ENCODE results near the gene SORL1.
"Not testable (repeated sequence)": the region's sequence is repeated elsewhere in the genome, so short reads cannot be mapped to it uniquely, and the experiment has no call there.

Gene SORL1

DNA sequence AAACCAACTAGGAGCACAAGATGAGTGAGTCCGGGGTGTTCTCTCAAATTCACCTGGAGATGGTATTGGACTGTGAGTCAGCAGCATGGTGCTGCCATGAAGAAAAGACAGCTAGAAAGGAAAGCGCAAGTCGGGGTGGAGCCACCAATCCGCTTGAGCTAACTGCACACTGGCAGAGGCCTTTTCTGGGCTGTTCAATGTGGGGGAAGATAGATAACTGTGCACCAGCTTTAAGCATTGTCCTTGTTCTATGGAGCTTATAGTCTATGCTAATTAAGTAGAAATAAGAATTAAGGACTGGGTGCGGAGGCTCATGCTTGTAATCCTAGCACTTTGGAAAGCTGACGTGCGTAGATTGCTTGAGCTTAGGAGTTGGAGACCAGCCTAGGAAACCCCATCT, 22.6 kb downstream of the SORL1 start:
- DNase-seq (ENCODE audit: low spot score) = no peak

DNA sequence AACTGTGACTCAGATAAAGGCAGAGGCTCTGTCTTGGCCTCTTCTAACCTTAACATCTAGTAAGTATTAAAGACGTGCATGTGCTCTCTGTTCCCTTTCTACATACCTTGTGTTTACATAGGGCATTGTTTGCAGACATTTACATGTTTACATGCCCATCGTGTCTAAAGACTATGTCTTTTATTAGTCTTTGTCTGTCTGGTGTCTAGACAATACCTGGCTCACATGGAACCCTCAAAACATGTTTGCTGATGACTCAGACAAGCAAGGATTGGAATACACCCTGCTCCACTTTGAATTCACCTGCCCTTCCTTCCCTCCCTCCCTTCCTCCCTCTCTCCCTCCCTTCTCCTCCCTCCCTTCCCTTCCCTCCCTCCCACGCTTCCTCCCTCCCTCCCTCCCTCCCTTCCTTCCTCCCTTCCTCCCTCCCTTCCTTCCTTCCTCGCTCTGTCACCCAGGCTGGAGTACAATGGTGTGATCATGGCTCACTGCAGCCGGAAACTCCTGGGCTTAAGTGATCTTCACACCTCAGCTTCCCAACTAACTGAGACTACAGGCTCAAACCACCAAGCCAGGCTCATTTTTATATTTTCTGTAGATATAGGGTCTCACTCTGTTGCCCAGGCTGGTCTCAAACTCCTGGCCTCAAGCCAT, 24.4 kb downstream of the SORL1 start:
- DNase-seq (ENCODE audit: low spot score) = no peak

DNA sequence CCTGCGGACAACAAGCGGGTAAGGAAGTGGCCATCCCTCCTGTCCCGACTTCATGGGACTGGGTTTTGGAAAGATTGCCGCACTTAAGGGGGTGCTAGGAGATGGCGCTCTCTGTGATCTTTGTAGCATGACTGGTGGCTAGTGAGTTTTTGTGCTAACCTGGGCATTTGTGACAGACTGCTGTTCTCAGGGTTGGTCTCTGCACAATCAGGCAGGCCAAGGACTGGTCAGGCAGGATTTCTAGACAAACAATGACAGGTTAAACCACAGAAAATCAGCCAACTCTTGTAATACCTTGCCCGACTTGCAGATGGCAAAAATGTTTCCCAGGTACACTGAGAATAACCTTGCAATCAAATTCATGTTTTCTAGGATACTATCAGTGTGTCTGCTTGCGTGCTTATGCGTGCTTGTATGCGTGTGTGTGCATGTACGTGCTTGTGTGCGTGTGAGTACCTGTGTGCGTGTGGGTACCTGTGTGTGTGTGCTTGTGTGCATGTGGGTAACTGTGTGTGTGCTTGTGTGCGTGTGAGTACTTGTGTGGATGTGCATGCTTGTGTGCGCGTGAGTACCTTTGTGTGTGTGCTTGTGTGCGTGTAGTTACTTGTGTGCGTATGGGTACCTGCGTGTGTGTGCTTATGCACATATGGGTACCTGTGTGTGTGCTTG, 26.2 kb downstream of the SORL1 start:
- DNase-seq (ENCODE audit: low spot score) = no peak

DNA sequence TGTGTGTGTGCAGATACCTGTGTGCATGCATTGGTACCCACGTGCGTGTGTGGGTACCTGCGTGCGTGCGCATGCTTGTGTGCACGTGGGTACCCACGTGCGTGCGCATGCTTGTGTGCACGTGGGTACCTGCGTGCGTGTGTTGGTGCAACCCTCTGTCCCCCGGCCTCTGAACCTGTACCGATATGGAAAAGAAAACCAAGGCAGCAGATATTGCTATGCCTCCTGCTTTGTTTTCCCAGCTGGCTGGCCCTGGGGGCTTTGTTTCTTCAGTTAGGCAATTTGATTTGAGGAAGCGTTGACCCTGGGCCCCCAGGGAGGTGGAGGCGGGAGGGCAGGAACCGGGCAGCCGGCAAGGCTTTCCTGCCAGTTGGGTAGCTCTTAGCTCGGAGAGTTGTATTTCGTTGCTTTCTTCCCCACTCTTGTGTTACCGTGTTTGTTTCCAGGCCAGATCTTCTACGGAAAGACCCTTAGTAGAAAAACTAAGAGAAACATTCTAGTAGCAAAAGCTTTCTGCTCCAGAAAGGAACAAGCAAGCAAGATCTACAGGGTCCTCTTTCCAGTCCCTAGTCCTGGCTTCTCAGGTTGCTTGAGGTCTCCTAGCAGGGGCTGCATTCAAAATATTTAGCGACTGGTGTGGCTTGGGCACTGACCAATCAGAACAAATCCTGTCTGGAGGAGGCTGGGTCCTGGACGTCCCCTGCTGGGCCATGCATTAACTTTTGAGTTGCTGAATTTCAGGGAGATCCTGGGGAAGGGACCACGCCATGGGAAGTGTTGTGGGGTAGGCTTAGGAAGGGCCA, 27.0 kb downstream of the SORL1 start:
- no peak for DNase-seq (ENCODE audit: low spot score)

DNA sequence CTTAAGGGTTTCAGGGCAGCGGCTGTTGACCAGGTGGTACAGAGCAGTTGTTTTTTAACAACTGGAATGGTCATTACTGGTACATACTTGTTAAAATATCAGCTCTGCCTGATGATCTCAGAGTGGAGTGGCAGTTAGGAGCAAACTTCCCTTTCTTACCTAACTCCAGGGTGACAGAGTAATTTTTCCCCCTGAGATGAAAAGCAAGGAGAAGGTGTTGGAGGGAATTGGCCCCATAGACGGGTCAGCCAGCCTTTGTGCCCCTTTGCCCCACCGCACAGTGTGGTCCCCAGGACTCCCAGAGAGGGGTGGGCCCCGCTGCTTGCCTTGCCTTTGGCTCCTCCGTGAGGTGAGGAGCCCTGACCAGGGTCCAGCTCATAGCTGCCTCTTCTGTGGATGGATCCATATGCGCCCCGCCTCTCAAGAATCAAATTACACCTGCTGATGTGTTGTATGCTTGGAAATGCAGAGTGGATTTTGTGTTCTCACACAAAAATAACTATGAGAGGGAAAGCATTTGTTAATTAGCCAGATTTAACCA, 27.7 kb downstream of the SORL1 start:
- no peak for DNase-seq (ENCODE audit: low spot score)

DNA sequence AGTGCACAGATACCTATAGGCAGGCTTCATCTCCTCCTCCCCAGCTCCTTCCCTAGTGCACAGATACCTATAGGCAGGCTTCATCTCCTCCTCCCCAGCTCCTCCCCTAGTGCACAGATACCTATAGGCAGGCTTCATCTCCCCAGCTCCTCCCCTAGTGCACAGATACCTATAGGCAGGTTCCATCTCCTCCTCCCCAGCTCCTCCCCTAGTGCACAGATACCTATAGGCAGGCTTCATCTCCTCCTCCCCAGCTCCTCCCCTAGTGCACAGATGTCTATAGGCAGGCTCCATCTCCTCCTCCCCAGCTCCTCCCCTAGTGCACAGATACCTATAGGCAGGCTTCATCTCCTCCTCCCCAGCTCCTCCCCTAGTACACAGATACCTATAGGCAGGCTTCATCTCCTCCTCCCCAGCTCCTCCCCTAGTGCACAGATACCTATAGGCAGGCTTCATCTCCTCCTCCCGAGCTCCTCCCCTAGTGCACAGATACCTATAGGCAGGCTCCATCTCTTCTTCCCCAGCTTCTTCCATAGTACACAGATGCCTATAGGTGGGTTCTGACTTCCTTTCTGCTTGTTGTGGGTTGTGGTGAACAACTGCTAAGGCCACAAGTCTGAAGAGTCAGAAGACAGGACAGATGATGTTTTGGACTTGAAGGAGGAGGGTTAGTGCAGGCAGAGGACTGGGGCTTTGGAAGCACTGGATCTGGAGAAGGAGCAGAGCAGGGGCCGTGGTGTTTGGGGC, 29.5 kb downstream of the SORL1 start:
- DNase-seq (ENCODE audit: low spot score) = not testable (repeated sequence)

DNA sequence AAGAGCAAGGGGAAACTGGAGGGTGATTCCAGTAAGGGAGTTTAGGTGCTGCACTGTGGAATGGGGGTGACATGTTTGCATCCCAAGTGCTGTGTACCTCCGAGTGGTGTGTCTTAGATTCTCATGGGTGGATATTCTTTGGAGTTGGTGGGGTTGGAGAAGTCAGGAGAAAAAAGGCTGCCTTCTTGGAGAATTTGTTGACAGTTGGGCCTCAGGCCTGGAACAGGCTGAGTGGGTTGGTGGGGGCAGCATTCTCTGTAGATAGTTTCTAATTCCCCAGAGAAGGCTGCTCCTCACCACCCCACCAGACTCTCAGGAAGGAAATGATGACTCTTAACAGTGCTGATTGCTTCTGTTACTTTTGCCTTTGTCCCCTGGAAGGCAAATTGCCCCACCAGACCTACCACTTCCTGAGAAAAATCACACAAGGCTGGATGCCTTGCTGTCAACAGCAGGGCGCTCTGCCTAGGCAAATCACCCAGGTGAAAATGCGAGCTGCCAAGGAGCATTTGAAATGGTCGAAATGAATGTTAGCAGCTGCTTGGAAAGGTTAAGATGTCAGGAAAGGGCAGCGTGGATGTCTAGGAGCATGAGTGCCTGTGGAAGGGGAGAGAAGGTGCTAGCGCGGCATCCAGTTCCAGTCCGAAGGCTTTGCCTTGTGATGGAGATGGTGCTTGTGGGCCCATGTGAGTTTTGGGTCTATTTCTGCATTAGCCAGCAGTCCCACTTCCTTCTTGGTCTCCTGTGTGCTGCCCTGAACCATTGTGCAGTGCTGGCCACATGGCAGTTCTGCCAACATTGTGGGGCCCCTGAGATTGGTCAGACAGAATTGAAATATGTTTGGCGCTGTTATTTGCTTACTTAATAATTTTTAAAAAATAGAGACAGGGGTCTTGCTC, 30.4 kb downstream of the SORL1 start:
- no peak for DNase-seq (ENCODE audit: low spot score)

DNA sequence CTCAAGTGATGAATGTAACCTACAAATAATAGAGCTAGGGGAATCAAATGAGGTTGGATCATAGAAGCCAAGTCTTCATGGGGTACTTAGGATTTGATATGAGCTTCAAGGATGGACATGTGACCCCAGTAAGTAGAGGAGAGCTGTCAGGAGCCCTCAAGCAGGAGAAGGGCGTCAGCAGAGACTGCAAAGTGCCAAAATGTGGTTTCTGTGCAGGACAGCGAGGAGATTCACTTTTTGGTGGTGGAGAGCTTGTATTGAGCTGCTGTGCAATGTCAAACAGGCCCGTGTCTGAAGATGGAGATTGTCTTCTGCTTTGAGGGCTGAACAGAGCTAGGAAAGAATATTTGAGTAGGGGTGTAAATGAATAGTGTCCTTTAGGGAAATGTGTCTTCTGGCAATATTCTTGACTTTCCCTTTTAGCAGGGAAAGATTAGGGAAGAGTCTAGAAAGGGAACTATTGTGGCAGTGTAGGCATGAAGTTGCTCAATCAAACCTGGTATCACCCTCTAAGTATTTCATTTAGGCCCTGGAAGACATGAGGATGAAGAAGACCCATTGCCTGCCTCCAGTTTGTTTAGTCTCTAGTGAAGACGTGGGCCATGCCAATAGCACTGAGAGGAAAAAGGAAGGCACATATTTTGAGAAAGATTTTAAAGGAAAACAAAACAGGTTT, 31.8 kb downstream of the SORL1 start:
- DNase-seq (ENCODE audit: low spot score) = no peak

DNA sequence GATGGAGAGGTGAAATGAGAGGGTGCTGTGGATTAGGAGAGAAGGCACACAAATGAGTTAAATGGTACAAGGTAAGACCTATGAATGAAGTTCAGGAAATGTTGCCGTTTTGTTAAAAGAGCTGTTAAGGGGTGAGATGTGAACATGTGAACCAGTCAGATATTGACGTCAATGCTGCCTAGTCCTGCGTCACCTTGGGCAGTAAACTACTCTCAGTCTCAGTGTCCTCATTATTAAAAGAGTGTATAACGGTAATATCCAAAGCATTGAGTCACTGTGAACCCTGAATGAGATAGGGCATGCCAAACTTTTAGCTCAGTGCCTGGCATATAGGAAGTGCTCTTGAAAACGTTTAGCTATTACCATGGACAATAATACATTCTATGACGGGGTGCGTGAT, 33.1 kb downstream of the SORL1 start:
- no peak for DNase-seq (ENCODE audit: low spot score)

DNA sequence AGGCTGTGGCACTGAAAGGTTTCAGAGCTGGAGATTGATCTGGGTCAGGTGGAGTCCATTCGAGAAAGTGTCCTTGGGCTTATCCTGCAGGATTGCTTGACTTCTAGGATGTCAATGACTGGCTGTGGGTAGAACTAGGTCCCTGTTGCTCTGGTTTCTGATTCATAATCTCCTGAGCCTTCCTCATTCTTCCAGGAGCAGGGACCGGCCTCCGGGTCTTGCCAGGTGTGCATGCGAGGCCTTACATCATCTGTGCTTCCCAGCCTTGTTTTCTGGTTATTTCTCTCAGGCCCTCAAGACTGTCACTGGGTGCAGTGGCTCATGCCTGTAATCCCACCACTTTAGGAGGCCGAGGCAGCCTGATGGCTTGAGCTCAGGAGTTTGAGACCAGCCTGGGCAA, 33.9 kb downstream of the SORL1 start:
- no peak for DNase-seq (ENCODE audit: low spot score)

DNA sequence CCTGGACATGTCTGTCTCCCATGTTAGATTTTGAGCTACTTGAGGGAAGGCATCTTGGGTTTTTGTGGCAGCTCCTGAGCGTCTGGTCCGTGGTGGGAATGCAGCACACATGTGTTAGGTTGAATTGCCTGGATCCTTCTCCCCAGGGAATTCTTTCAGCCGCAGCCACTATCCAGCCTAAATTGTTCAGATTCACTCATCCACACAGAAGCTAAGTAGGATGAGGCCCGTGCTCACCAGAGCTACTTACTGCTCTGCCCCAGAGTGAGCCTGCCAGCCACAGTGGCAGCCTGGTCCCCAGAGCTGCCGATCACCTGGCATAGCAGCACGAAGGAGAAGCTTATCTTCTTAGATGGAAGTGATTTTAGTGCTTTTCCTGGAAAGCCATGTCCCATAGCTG, 35.1 kb downstream of the SORL1 start:
- DNase-seq (ENCODE audit: low spot score) = no peak

DNA sequence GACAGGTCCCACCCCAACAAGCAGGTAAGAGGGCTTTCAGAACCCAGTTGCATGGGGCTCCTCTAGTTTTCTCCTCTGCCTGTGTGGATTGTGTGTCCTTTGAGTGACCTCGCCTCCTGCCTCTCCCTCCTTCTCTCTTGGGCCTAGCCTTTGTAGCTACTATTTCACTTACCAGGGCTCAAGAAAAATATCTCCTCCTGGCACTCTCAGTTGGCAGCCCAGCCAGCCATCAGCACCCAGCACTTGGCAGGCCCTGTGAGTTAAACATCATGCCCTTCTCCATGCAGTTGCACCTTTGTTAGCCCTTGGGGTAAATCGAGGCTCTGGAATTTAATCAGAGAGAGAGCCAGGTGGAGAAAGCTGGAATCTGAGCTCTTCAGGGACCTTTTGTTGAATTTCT, 36.1 kb downstream of the SORL1 start:
- no peak for DNase-seq (ENCODE audit: low spot score)

DNA sequence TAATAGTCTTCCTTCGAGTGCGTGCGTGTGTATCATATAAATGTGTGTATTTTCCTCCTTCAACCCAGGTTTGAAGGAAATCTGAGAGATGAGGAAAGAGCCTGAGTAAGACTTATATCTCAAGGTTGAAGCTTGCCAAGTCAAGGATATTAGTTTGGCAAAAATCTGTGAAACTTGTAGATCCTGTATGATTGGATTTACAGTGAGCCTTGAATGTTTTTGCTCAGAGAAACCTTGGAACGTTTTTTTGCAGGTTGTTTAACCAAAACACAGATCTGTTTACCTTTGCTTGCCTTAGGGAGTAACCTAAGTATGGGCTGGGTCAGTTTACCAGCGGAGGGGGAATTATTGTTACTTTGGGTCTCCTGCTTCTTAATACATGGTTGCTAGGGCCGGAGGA, 36.5 kb downstream of the SORL1 start:
- no peak for DNase-seq (ENCODE audit: low spot score)

DNA sequence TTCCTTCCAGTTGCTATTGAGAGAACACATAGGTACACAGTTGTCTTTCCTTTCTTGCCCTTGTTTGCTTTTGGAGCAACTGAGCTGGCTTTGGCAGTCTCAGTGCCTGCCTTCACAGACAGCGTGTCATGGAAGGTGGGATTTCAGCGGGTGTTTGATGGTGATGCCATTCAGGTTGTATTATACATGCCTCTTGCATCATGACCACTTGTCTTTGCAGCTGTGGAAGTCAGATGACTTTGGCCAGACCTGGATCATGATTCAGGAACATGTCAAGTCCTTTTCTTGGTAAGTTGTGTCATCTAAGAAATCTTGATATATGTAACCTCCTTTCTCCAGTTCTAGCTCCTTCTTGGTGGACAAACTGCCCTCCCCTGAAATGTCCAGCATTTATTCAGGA, 37.7 kb downstream of the SORL1 start:
- no peak for DNase-seq (ENCODE audit: low spot score)

DNA sequence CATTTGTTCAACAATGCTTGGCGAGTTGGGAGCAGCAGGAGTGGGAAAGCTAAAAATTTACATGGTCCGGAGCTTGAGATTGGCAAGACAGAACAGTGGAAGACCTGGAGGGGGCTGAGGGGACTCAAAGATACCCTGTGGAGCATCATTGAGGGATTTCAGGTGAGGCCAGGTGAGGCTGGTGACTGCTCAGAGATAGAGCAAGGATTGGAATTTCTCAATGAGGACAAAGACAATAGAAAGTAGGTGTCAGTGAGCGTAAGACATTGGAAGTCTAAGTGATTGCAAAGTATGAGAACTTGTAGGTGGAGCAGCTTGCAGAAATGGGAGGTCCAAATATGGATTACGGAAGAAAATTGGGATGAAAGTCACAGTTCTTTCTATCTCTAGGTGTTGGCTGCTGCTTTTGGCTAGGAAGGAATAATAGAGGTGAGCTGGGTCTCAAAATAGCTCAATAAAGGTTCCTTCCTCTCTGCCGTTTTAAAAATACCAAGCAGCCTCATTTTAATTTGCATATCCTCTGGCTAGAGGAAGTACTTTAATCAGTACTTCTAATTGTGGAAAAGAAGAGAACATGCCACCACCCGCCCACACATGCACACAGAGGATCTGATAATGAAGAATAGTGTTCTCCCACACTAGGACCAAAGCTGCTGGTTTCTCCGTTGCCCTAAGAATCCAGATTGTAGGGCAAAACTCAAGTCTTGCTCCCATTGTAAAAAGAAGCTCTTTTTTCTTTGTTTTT, 42.4 kb downstream of the SORL1 start:
- DNase-seq (ENCODE audit: low spot score) = no peak

DNA sequence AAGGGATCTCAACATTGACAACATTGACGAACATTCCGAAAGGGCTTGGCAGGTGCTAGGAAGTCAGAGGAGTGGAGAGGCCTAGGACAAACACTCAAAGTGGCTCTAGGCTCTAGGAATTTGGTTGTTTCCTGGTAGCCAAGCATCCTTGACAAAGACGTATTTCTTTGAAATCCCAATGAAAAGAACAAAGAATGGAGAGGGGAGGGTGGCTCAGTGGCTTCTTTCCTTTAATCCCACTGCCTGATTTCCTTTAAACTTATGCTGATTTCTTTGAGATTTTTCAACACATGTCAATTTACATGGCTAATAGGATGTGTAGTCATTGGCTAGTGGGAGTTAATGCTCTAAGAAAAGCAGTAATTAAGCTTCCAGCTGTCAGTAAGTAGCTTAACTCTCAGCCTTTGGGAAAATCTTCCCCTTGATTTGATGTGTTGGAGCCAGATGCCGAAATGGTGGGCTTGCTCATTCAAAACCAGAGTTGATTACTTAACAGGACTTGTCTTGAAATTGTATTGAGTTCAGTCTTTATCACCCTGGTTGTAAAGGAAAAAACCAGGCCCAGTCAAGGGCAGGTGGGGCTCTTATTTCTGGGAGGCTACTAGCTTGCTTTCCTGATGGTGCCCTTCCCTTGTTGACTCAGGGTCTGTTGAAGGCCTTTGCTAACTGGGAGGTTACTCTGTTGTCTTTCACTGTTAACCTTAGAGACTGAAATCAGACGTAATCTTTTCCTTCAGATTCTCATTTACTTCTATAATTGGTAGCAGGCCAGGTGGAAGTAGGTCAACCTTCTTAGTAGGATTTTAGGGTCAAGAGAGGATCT, 45.3 kb downstream of the SORL1 start:
- DNase-seq (ENCODE audit: low spot score) = no peak

DNA sequence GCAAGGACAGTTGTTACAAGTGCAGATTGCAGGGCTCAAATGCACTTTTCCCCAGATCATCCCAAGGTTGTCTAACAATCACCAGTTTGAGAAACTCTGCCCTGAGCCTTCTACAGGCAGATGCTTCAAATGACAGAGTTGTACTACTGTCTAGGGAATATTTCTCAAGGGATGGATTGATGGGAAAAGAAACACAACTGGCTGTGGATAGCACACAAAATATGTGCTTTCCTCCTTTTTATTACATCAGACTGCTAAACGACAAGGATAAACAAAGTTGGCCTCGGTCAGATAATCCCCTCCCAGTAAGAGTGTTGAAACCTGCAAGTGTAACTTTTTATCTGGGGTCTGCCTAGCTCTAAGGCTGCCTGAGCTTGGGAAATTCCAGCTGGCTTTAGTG, 47.3 kb downstream of the SORL1 start:
- no peak for DNase-seq (ENCODE audit: low spot score)

DNA sequence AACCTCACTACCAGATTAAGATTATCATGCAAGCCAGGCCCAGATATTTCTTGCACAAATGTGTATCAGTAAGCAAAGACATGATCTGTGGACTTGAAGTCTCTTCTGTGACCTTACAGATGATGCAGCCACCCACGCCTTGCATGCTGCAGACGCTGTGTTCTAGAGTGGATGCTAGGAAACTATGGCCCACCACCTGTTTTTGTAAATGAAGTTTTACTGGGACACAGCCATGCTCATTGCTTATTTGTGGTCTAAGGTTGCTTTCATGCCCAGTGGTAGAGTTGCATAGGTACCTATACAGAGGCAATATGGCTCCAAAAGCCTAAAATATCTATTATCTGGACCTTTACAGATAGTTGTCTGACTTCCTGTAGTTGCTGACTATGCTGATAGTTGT, 48.2 kb downstream of the SORL1 start:
- no peak for DNase-seq (ENCODE audit: low spot score)

DNA sequence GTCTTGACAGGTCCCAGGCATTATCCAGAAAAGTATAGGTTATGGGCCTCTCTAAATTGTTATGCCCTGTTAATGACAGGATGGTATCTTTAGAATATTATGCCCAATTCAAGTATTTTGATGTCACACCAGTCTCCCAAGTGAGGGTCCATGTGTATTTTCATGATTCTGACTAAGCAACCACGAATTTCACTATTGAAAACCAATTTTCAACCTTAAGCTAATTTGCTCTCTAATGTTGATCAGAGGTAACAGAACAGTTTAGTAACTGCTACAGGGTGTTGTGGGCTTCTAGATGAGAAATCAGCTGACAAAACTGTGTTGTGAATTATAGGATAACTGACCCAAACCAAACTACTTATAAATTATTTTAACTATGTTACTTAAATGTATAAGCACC, 48.6 kb downstream of the SORL1 start:
- no peak for DNase-seq (ENCODE audit: low spot score)

Data from cerebellar cortex (tissue), 1 donor.